Activated CD8-positive, alpha-beta T cell treated with anti-CD3 and anti-CD28 coated beads for 36 hours (primary cell): ENCODE results near the gene PDE4C. TPM values are rescaled to one million over a fixed set of nuclear protein-coding genes. Genes with fewer than 3 reads are reported as not detected.

Experiments used
- ATAC-seq: fragments of 200-7000 bp; cut with Tn5 transposase; one replicate; pipeline ENCODE4 v1.10.0; 2021; ENCODE audit warnings: mild to moderate bottlenecking, moderate library complexity
- CTCF ChIA-PET: fragments of 350-600 bp; sonication (Branson Sonifier 250); formaldehyde crosslinking; loops from one replicate; lab custom pipeline; 2021; ENCODE audit warnings: antibody characterized with exemption; lab: Charles Lee
- POLR2A ChIA-PET: fragments of 350-600 bp; sonication (Branson Sonifier 250); formaldehyde crosslinking; loops from one replicate; lab custom pipeline; 2021; ENCODE audit warnings: antibody characterized with exemption; lab: Charles Lee
- DNase-seq: peaks from one replicate; pipeline ENCODE4 v3.0.0-alpha.2; 2020
- H3K27ac Mint-ChIP-seq: one replicate; pipeline ENCODE4 v1.8.0; 2021; ENCODE audit warnings: mild to moderate bottlenecking, mixed read lengths
- H3K27me3 Mint-ChIP-seq: one replicate; pipeline ENCODE4 v1.8.0; 2021; ENCODE audit warnings: mixed read lengths
- H3K36me3 Mint-ChIP-seq: one replicate; pipeline ENCODE4 v1.8.0; 2021; ENCODE audit warnings: low read depth, mixed read lengths
- H3K4me1 Mint-ChIP-seq: one replicate; pipeline ENCODE4 v1.8.0; 2021; ENCODE audit warnings: low read depth, mixed read lengths
- H3K4me3 Mint-ChIP-seq: one replicate; pipeline ENCODE4 v1.8.0; 2021; ENCODE audit warnings: mild to moderate bottlenecking, moderate library complexity, mixed read lengths
- H3K9me3 Mint-ChIP-seq: one replicate; pipeline ENCODE4 v1.8.0; 2021; ENCODE audit warnings: mixed read lengths
- intact Hi-C: fragments of 100-400 bp; cut with micrococcal nuclease; formaldehyde crosslinking; loops from one replicate; pipeline ENCODE4 v1.10.0; 2022
- total RNA-seq, 2 experiments: library from RNA; stranded (reverse); gene quantifications; one replicate each; pipeline ENCODE4 v1.2.3, GENCODE V29; 2021
- TF ChIP-seq, protein P1 (sequence below): fragments of 200-600 bp; IDR thresholded peaks from one replicate; pipeline ENCODE4 v1.8.0; 2022; ENCODE audit warnings: antibody characterized with exemption, mild to moderate bottlenecking

Gene PDE4C
- total RNA-seq, 2 experiments from 2014 or later = 0.38 TPM; not detected in 1

DNA sequence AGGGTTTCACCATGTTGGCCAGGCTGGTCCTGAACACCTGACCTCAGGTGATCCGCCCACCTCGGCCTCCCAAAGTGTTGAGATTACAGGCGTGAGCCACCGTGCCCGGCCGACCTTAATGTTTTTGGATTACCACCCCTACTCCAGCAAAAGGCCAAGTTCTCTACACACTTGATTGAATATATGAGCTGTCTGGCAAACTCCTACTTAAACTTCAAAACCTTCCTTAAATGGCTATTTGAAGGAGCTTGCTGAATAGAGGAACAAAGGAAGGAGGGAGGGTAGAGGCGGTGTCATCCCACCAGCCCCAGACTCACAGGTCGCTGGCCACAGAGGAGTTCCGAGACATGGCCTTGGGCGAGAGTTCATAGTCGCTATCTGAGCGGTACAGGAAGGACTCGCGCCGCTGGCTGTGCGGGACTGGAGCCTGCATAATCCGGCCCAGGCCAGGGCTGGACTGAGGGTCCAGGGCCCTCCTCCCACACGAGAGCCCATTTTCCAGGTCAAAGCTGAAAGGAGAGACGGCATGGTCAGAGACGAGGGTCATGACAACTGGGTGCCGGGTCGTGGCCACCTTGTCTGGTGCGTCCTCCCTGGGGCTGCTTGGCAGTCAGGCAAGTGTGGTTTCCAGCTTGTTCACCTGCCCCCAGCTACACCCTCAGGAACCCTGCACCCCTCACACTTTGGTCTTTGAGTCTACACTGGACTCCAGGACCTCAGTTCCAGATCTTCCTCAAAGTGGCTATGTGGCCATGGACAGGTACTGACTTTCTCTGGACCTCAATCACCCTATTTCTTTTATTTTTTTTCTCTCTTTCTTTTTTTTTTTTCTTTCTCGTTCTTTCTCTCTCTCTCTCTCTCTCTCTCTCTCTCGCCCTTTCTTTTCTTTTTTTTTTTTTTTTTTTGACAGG, 4.2 kb downstream of the PDE4C start:
- Mint-ChIP-seq H3K27me3 (peaks cover 45% of the 10 kb centered on the region), H3K27ac (no peak overlapping the region), H3K36me3 (no peaks in the 10 kb centered on the region), H3K4me1 (peaks cover 26% of the 10 kb centered on the region), H3K9me3 (no peaks in the 10 kb centered on the region), H3K4me3 (no peak overlapping the region)
- no peak for ATAC-seq
- TF ChIP-seq, protein P1, sequence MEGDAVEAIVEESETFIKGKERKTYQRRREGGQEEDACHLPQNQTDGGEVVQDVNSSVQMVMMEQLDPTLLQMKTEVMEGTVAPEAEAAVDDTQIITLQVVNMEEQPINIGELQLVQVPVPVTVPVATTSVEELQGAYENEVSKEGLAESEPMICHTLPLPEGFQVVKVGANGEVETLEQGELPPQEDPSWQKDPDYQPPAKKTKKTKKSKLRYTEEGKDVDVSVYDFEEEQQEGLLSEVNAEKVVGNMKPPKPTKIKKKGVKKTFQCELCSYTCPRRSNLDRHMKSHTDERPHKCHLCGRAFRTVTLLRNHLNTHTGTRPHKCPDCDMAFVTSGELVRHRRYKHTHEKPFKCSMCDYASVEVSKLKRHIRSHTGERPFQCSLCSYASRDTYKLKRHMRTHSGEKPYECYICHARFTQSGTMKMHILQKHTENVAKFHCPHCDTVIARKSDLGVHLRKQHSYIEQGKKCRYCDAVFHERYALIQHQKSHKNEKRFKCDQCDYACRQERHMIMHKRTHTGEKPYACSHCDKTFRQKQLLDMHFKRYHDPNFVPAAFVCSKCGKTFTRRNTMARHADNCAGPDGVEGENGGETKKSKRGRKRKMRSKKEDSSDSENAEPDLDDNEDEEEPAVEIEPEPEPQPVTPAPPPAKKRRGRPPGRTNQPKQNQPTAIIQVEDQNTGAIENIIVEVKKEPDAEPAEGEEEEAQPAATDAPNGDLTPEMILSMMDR = no peak
- intact Hi-C loops = no loop called here
- POLR2A ChIA-PET = interaction anchor here (0.6 to 1.1 kb wide), 2 partner anchors 17 to 53 kb away, joined by 3 to 4 read pairs; no protein-coding TSS in a partner anchor
- CTCF ChIA-PET = interaction anchor here (1.0 to 3.2 kb wide), 4 partner anchors 8 to 30 kb away, joined by 3 to 16 read pairs (median 6); no protein-coding TSS in a partner anchor
- no peak for DNase-seq

DNA sequence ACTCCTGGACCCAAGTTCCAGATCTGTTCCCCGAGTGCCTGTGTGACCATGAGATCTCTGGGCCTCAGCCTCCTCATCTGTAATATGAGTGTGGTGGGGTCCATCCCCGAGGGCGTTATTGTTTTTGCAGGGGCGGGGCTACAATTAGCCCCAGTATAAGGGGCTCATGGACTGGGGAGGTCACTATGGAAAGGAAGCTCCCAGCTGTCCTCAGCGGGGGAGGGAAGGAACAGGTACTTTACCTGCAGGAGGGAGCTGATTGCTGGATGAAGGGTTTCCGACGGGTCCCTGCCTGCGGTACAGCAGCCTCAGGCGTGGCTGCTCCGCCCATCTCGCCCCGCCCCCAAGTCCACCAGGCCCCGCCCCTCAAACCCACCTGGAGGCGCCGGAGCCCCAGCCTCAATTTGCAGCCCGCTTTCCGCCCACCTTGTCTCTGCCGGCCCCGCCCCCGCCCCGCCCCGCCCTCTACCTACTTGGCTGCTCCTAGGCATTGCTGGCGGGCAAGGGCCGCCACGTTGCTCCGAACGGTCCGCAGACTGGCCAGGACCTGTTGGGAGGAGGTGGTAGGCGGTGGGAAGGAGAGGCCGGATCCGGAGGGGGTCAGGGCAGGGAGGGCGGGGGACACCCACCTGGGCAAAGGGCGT, 5.5 kb downstream of the PDE4C start:
- Mint-ChIP-seq H3K27me3 (peaks cover 35% of the 10 kb centered on the region), H3K9me3 (no peaks in the 10 kb centered on the region), H3K4me1 (peaks cover 23% of the 10 kb centered on the region), H3K4me3 (no peak overlapping the region), H3K36me3 (no peaks in the 10 kb centered on the region), H3K27ac (no peak overlapping the region)
- ChIA-PET POLR2A (no interaction called here), CTCF (interaction anchor here (1.0 to 3.2 kb wide), 5 partner anchors 9 to 31 kb away, joined by 3 to 9 read pairs (median 5); no protein-coding TSS in a partner anchor)
- DNase-seq (no peak), ATAC-seq (no peak)
- intact Hi-C loops = no loop called here
- TF ChIP-seq, protein P1 = no peak

DNA sequence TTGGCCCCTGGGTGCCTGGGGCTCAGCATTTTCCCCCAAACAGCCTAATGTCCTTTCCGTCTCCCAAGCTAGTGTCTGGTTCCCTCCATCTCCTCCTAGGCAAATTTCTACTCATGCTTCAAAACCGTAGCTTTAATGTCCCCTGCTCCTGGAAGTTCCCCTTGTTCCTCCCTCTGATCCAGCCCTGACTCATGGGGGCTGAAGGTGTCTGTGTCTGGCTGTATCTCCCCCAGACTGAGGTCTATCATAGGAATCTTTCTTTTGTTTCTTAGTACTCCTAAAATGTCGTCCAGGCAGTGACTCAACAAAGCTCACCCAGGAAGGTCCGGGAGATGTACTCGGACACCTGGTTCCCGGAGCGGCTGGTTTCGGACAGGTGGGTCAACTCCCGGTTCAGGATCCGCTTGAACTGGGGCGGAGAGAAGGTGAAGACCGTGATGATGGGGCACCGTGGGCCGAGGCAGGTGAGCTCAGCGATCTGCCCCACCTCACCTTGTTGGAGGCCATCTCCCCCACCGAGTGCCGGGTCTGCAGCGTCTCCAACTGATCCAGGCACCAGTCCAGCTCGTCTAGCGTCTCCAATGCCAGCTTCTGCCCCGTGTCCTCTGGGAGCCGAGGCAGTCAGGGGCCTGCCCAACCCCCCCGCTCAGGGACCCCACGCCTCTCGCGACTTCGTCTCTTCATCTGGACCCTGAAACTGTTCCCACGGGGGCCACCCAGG, 6.2 kb downstream of the PDE4C start:
- ChIA-PET POLR2A (interaction anchor here (0.7 to 0.8 kb wide), 2 partner anchors 12 to 133 kb away, joined by 3 read pairs; no protein-coding TSS in a partner anchor), CTCF (interaction anchor here (0.6 to 3.2 kb wide), 4 partner anchors 12 to 140 kb away, joined by 3 to 9 read pairs (median 7); no protein-coding TSS in a partner anchor)
- H3K27me3 Mint-ChIP-seq = peaks cover 28% of the 10 kb centered on the region
- intact Hi-C loops = no loop called here
- H3K4me3 Mint-ChIP-seq = no peak overlapping the region
- no peak for ATAC-seq
- no peak for DNase-seq
- TF ChIP-seq, protein P1 = no peak
- H3K9me3 Mint-ChIP-seq = no peaks in the 10 kb centered on the region
- no peak overlapping the region for H3K27ac Mint-ChIP-seq
- H3K36me3 Mint-ChIP-seq = no peaks in the 10 kb centered on the region
- peaks cover 17% of the 10 kb centered on the region for H3K4me1 Mint-ChIP-seq

DNA sequence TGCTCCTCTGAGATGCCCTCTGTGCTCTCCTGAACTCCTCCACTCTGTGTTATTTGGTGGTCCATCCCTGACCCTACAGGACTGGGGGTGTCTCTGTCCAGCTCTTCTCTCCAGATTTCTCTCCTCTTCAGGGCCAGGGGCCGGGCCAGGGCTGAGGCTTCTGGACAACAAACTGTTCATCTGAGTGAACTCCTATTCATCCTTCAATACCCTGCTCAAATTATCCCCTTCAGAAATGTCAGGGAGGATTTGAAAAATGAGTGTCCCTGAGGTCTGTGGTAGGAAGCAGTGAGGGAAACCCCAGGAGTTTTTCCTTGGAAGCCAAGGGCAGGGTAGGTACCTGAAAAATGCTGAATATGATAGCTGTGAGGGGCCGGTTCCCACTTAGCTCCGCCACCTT, 7.6 kb downstream of the PDE4C start:
- ATAC-seq = no peak
- POLR2A ChIA-PET = no interaction called here
- H3K4me1 Mint-ChIP-seq = peaks cover 8% of the 10 kb centered on the region

More for the DNA sequence above, 7.6 kb downstream of the PDE4C start:
- Mint-ChIP-seq H3K36me3 (no peaks in the 10 kb centered on the region), H3K4me3 (no peak overlapping the region), H3K27me3 (peaks cover 15% of the 10 kb centered on the region), H3K9me3 (no peaks in the 10 kb centered on the region), H3K27ac (no peak overlapping the region)
- intact Hi-C loops = no loop called here
- TF ChIP-seq, protein P1 = no peak
- DNase-seq = no peak
- CTCF ChIA-PET = interaction anchor here (2.4 kb wide), 1 partner anchor 33 kb away, joined by 9 read pairs; no protein-coding TSS in a partner anchor
